OCI-LY7 (cell line): ENCODE data around the gene WSB2.

Source experiments
- EZH2phosphoT487 ChIP-seq: fragments of 200-600 bp; sonication (generic); IDR thresholded peaks from 2 replicates; pipeline ENCODE4 v1.6.1; 2018; ENCODE audit warnings: low read depth, borderline replicate concordance, mild to moderate bottlenecking, mixed run types, antibody characterized with exemption, low read length, moderate library complexity, mixed read lengths
- TF ChIP-seq, protein P1 (sequence below): fragments of 200-600 bp; sonication (generic); conservative IDR thresholded peaks from 2 replicates; pipeline ENCODE4 v1.5.1; 2014; ENCODE audit warnings: mild to moderate bottlenecking, antibody characterized with exemption, low read length, moderate library complexity, mixed read lengths

DNA sequence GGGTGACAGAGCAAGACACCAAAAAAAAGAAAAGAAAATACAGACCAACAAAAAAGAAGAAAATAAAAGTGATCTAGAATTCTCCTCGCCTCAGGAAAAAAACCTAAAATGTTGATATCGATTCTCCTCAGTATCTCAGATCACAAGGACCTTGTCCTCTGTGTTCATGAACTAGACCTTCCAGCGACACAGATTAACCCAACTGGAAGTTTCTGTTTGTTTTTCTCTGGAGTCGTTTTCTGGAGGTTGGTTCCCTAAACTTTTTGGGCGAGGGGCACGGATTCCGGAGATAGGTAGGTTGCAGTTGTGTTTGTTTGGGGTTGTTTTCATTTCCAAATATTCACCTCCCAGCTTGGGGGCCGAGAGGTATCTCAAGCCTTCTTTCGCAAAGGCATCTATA, 45.0 kb downstream of the WSB2 start:
- TF ChIP-seq, protein P1, sequence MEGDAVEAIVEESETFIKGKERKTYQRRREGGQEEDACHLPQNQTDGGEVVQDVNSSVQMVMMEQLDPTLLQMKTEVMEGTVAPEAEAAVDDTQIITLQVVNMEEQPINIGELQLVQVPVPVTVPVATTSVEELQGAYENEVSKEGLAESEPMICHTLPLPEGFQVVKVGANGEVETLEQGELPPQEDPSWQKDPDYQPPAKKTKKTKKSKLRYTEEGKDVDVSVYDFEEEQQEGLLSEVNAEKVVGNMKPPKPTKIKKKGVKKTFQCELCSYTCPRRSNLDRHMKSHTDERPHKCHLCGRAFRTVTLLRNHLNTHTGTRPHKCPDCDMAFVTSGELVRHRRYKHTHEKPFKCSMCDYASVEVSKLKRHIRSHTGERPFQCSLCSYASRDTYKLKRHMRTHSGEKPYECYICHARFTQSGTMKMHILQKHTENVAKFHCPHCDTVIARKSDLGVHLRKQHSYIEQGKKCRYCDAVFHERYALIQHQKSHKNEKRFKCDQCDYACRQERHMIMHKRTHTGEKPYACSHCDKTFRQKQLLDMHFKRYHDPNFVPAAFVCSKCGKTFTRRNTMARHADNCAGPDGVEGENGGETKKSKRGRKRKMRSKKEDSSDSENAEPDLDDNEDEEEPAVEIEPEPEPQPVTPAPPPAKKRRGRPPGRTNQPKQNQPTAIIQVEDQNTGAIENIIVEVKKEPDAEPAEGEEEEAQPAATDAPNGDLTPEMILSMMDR: no peak
- no peak for TF ChIP-seq EZH2phosphoT487
